Ascending aorta (tissue), 2 donors: ENCODE data around the gene GLIPR1. TPM values are rescaled to one million over a fixed set of nuclear protein-coding genes. Genes with fewer than 3 reads are reported as not detected.

Experiments
- DNase-seq, 2 donors: peaks; one replicate each; pipeline ENCODE4 v3.0.0-alpha.2; 2019; ENCODE audit warnings: low spot score in 2 of 2
- H3K27ac ChIP-seq, 2 donors: fragments of 200-600 bp; sonication (generic); one replicate each; pipeline ENCODE4 v1.5.1; 2016 to 2017; ENCODE audit warnings: mild to moderate bottlenecking in 1 of 2
- H3K27me3 ChIP-seq: fragments of 200-600 bp; sonication (generic); one replicate; pipeline ENCODE4 v1.5.1; 2017
- H3K36me3 ChIP-seq, 2 donors: fragments of 200-600 bp; sonication (generic); one replicate each; pipeline ENCODE4 v1.5.1; 2016
- H3K4me1 ChIP-seq, 2 donors: fragments of 200-600 bp; sonication (generic); one replicate each; pipeline ENCODE4 v1.5.1; 2016 to 2017; ENCODE audit warnings: mild to moderate bottlenecking in 1 of 2
- H3K4me3 ChIP-seq, 2 donors: fragments of 200-600 bp; sonication (generic); one replicate each; pipeline ENCODE4 v1.5.1; 2016 to 2017; ENCODE audit warnings: mild to moderate bottlenecking in 1 of 2
- H3K9me3 ChIP-seq, 2 donors: fragments of 200-600 bp; sonication (generic); one replicate each; pipeline ENCODE4 v1.5.1; 2016
- CTCF ChIP-seq, 3 experiments: fragments of 200-600 bp in 2 of 3; fragments of 450-650 bp in 1 of 3; sonication (generic) in 2 of 3; IDR thresholded peaks; one replicate each; pipeline ENCODE4 v1.5.1; 2016 to 2019; ENCODE audit warnings: antibody characterized with exemption in 3 of 3, mild to moderate bottlenecking in 1 of 3, moderate library complexity in 1 of 3
- intact Hi-C: fragments of 100-400 bp; cut with DNase I; formaldehyde crosslinking; loops from one replicate; pipeline ENCODE4 v1.15.1; 2023
- total RNA-seq: library from RNA; depleted of rRNA; stranded (reverse); fragments of >200 nt; gene quantifications from one replicate; pipeline ENCODE4 v1.1.0, GENCODE V29; 2016

GLIPR1 gene
- total RNA-seq, 1 donor from 2014 or later, result 43.9 TPM

GRCh38 chr12:75526655-75527511 is 46.3 kb downstream of the GLIPR1 start:
- Histone ChIP-seq H3K36me3 (no peaks in the 10 kb centered on the region), H3K4me3 (no peak overlapping the region), H3K9me3 (no peaks in the 10 kb centered on the region), H3K27me3 (no peaks in the 10 kb centered on the region), H3K27ac (no peak overlapping the region), H3K4me1 (no peaks in the 10 kb centered on the region)
- DNase-seq, result no peak
- peak; percentile 37 to 72 (median 37) for TF ChIP-seq CTCF (IDR thresholded peaks at IDR 0.05)
- intact Hi-C loops, result loop anchor here (1.0 to 10.0 kb wide), 2 partner anchors 510 to 928 kb away; no protein-coding TSS in a partner anchor

- intact Hi-C loops, result loop anchor here (10.0 kb wide), 1 partner anchor 927 kb away; no protein-coding TSS in a partner anchor
- Histone ChIP-seq H3K36me3 (no peaks in the 10 kb centered on the region), H3K9me3 (no peaks in the 10 kb centered on the region), H3K27me3 (no peaks in the 10 kb centered on the region), H3K4me3 (no peak overlapping the region), H3K27ac (no peak overlapping the region), H3K4me1 (no peaks in the 10 kb centered on the region)
- DNase-seq, result no peak
- TF ChIP-seq CTCF (IDR thresholded peaks at IDR 0.05), result no peak
Measured at GRCh38 chr12:75528272-75528671, 47.7 kb downstream of the GLIPR1 start.

GRCh38 chr12:75528692-75529091 is 48.1 kb downstream of the GLIPR1 start:
- Histone ChIP-seq H3K36me3 (no peaks in the 10 kb centered on the region), H3K27ac (no peak overlapping the region), H3K9me3 (no peaks in the 10 kb centered on the region), H3K4me3 (no peak overlapping the region), H3K4me1 (no peaks in the 10 kb centered on the region), H3K27me3 (no peaks in the 10 kb centered on the region)
- DNase-seq, result no peak
- intact Hi-C loops, result loop anchor here (10.0 kb wide), 1 partner anchor 926 kb away; no protein-coding TSS in a partner anchor
- no peak for TF ChIP-seq CTCF (IDR thresholded peaks at IDR 0.05)

GRCh38 chr12:75529316-75529715 is 48.8 kb downstream of the GLIPR1 start:
- no peak for TF ChIP-seq CTCF (IDR thresholded peaks at IDR 0.05)
- no peak overlapping the region for H3K4me3 ChIP-seq
- no peaks in the 10 kb centered on the region for H3K9me3 ChIP-seq
- intact Hi-C loops, result loop anchor here (10.0 kb wide), 1 partner anchor 925 kb away; no protein-coding TSS in a partner anchor
- H3K4me1 ChIP-seq, result no peaks in the 10 kb centered on the region
- no peak overlapping the region for H3K27ac ChIP-seq
- H3K27me3 ChIP-seq, result no peaks in the 10 kb centered on the region
- DNase-seq, result no peak
- no peaks in the 10 kb centered on the region for H3K36me3 ChIP-seq

GRCh38 chr12:75529826-75530225 is 49.3 kb downstream of the GLIPR1 start:
- intact Hi-C loops, result loop anchor here (10.0 kb wide), 1 partner anchor 925 kb away; no protein-coding TSS in a partner anchor
- Histone ChIP-seq H3K27ac (no peak overlapping the region), H3K9me3 (no peaks in the 10 kb centered on the region), H3K4me1 (no peaks in the 10 kb centered on the region), H3K27me3 (no peaks in the 10 kb centered on the region), H3K36me3 (no peaks in the 10 kb centered on the region), H3K4me3 (no peak overlapping the region)
- TF ChIP-seq CTCF (IDR thresholded peaks at IDR 0.05), result no peak
- no peak for DNase-seq
